NCI-H1694 treated with DMSO at 0.1 percent for 48 hours (cell line): ENCODE data around the gene NFATC2.
"Not testable (repeated sequence)": the region's sequence is repeated elsewhere in the genome, so short reads cannot be mapped to it uniquely, and the experiment has no call there.

Source experiments
- DNase-seq: peaks from one replicate; lab custom pipeline; 2025; lab: John Stamatoyannopoulos, UW

NFATC2 gene

DNA sequence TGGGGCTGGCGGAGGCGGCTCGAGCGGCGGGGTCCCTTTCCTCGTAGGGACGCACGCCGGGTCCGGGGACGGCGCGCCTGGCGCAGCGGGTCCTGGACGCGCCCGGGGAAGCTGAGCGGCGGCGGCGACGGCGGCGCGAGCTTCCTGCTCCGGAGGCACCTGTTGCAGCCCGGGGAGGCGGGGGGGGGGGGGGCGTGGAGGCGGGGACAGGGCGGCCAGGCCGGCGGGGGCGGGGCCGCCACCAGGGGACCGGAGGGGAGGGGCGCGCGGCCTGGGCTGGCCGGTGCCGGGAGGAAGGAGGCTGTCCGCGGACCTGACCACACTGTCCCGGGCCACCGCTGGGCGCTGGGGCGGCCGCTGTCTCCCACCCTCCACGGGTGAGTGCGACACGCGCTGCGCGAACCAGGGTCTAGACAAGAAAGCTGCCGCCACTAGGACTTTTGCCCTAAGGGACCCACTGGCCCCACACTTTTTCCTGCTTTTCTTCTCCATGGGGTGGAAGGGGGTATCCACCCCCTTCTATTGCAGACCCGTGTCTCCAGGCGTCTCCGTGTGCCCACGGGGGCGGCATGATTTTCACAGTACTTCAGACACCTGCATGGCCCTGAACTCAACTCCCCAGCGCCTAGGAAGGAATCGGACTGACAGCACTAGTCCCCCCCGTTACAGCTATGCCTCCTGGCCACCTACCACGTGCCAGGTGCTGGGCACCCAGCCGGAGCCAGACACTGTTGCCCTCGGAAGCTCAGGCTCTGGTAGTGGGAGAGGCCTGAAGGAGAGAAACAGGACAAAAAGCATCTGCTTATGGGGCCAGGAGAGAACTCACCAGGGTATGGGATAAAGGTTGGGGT lies at the start of gene NFATC2:
NFATC2 (minus strand) TSS at position 149 of the 851 bp plus-strand sequence. CDS start 220 bp downstream, outside the sequence.
- DNase-seq, result no peak

DNA sequence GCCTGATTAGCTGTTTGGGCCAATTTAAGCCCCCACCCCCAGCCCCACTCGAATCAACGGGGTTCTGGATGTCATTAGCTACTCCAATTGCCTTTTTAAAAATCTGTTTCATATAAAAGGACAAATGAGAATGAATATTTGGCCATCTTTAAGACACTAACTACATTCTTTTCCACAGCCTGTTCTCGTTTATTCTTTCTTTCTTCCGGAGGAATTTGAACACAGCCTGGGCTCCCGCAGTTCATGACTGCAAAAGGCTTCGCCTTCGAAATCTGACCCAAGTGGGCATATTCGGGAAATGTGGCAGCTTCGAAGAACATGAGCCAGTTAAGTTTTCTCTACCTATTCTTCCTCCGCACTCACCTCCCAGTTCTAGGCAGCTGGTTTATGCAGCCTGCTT lies 49.4 kb upstream of the NFATC2 start:
- DNase-seq, result no peak

DNA sequence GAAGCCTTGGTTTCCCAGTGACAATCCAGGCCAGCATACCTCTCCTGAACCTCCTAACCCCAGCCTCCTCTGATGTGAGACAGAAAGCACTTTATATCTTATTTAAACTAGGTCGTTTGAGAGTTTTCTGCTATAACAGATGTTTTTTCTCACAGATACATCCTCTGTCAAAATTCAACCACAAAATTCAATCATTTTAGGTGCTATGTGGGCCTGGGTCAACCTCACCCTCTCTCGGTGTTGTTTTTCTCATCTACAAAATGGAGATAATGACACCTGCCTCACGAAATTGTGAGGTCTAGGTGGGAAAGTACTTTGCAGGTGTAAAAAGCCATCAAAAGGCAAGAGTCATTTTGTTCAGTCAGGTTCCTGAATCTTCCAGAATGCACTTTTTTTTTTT lies 46.2 kb upstream of the NFATC2 start:
- DNase-seq, result no peak

DNA sequence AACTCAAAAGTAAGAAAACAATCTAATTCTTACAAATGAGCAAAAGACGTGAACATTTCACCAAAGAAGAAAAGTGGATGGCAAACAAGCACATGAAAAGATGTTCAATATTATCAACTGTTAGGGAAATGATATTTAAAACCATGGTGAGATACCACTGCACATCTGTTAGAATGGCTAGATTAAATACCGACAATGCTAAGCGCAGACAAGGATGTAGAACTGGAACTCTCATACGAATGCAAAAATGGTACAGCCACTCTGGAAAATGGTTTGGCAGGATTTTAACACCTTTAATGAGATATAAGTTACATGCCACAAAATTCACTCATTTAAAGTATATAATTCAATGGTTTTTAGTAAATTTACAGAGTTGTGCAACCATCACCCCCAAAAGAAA lies 44.6 kb upstream of the NFATC2 start:
- DNase-seq, result no peak

DNA sequence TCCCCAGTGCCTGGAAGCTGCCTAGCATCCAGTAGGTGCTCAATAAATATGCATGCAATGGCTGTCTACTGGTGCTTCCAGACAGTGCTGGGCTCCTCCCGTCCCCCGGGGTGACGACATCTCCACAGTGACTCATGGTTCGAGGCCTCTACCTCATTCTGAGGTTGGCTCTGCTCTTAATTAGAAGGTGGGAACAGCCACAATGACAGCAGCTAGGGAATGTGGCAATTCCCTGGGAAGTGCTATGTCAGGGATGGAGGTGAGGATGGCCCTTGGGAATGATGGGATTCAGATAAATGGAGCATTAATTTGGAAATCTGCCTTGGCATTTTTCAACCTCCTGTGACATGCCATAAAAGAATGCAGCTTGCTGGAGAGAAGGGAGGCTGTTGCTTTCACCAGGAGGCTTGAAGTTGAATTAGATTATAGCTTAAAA lies 43.5 kb upstream of the NFATC2 start:
- no peak for DNase-seq

DNA sequence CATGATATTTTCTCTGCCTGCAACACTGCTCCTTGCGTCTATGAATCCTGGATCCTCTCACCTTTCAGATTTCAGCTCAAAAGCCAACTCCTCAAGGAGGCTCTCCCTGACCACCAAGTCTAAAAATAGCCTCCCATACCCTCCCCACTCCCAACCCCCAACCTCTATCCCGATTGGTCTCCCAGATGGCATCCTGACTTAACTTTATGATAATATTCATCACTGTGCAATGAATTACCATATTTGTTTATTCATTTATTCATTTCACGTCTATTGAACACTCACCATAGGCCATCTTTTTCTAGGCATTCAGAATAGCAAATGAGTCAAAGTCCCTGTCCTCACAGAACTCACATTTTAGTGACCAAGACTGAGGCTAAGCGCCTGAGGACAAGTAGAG lies 42.6 kb upstream of the NFATC2 start:
- DNase-seq, result no peak

DNA sequence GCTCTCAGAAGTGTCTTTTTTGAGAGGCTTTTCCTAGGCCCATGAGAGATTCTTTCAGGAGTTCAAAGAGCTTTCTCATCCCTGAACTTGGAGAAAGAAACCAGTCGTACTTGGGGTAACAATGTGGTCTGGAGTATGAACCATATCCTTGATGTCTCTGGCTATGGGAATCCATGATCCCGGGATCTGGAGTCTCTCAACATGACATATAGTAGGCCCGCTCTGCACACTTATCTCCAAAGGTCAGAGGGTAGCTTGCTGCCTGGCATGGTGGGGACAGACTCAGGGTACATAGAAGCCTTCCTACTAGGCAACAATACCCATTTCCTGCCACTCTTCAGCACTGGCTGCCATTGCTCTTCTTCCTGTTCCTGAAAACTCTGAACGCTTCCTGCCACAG lies 42.2 kb upstream of the NFATC2 start:
- DNase-seq, result no peak

DNA sequence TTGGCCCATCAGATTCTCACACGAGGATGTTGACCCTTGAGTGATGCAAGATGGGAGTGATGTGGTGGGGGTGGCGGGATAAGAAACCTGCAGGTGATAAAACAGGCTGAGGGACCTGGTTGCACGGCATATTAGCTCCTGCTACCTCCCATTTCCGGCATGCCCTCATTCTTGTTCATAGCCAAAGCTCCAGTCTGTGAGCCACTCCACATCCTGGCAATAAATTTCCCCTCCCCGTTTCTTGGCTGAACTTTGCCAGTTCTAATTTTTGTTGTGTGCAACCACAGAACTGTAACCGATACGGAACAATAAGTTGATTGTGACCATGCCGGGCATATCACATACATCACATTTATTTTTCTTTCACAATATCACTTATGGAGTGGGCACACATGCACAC lies 41.6 kb upstream of the NFATC2 start:
- DNase-seq, result no peak

DNA sequence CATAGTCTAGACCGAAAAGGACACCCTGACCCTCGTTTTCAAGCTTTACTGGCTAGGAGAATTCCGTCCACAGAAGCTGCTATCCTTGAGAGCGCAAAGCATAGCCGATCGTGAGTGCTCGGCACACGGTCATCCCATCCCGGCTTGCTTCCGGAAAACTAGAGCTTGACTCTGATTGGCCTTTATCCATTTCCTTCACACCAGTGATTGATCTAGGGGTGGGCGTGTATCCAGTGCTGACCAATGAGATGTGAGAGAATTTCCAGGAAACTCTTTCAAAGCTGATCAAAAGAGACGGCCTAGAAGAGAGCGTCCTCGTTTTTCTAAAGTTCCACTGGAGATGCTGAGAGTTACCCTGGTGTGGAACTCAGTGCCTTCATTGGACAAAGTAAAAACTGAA lies 41.0 kb upstream of the NFATC2 start:
- no peak for DNase-seq

DNA sequence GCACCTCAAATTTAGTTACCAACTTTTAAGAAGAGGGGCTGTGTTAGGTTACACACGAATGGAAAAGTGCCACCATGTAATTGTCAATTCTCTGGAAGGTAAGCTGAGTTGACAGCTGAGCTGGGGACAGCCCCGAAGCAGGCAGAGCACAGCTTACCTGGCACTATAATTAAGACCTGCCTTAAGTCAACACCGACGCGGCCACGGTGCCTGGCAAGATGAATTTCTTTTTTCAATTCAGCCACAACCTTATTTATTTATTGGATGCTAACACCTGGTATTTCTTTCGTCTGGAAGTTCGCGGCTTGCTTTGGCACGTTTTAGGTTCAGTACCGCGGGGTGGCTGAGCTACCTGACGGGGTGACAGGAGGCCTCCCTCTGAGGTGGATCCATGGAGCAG lies 40.6 kb upstream of the NFATC2 start:
- DNase-seq, result no peak

DNA sequence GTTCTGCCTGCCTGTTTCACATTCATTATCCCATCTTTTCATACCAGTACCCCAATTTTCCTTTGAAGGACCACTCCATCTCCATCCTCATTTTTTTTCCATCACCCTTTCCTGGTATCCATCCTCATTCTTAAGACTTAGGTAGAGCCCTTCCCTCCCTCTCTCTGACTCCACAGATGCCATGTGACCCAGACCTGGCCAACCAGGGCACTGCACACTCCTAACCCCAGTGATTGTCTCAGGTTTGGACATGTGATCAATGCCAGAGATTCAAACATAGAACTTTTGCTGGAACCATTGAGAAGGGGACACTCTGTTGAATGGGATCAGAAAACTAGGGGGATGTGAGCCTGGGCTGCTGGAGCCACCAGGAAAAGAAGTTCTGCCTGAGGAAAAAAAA lies 39.1 kb upstream of the NFATC2 start:
- no peak for DNase-seq

DNA sequence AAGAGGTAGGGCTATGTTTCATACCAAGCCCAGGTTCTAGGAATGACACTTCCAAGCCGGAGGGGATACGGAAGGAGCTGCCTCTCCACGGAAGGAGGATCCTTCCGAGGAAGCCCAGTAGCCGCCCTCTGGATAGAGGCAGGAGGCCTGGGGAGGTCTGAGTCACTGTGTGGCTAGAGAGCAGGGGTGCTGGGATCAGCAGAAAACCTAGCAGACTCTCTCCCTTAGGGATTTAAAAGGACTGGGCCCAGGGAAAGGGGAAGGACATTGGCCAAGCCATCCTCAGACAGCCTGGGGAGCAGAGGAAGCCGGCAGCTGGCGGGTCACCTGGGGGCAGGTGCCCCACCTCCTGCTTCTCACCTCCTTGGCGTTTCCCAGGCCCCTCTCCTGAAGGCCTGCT lies 36.6 kb upstream of the NFATC2 start:
- DNase-seq, result no peak

DNA sequence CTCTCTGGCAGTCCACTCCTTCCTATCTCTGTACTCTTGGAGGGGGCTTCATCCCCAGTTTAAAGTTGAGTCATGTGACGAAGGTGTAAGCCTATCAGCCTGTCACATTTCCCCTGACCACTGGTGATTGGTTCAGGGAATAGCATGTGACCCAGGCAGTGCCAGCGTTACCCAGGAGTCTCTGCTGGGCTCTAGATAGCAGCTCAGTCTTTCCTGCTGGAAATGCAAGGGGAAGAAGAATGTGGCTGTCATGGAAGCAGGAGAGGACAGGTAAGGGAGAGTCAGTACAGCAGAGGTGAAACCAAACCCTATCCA lies 35.6 kb upstream of the NFATC2 start:
- no peak for DNase-seq

DNA sequence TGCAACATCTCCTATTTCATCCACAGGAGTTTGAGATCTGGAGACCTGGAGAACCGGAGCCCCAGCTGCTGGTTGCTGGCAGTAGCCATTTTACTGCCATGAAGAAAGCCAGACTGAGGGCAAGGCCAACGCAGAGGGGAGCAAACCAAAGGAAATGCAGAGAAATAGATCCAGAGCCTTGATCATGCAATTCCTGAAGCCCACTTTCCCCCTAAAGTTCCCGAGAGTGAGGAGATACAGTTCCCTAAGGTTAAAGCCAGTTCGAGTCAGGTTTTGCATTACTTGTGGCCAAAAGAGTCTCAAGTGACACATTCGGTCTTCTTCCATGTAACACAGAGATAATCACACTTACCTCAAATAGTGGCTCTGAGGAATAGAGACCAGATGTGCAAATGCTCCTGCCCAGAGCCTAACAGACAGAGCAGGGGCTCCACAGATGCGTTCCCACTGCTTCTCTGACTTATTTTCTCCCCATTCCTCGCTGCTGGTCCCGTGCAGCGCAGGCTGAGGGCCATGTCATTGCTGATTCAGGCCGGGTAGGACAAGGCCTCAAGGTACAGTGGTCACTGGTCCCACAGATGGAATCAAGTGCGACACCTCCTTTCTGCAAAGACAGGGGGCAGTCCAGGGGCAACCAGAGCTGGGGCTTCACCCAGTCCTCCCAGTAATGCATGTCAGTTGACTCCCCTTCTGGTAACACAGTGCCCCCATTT lies 35.1 kb upstream of the NFATC2 start:
- DNase-seq, result no peak

DNA sequence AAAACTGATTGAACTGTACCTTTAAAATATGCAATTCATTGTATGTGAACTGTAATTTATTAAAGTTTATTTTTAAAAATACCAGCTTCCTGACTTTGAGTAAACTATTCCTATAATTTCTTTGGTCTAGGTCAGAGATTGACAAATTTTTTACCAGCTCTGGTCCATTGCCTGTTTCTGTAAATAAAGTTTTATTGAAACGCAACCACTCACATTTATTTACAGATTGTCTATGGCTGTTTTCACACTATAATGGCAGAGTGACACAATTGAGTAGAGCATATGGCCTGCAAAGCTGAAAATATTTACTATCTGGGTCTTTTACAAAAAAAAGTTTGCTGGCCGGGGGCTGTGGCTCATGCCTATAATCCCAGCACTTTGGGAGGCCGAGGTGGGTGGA lies 33.0 kb upstream of the NFATC2 start:
- no peak for DNase-seq

DNA sequence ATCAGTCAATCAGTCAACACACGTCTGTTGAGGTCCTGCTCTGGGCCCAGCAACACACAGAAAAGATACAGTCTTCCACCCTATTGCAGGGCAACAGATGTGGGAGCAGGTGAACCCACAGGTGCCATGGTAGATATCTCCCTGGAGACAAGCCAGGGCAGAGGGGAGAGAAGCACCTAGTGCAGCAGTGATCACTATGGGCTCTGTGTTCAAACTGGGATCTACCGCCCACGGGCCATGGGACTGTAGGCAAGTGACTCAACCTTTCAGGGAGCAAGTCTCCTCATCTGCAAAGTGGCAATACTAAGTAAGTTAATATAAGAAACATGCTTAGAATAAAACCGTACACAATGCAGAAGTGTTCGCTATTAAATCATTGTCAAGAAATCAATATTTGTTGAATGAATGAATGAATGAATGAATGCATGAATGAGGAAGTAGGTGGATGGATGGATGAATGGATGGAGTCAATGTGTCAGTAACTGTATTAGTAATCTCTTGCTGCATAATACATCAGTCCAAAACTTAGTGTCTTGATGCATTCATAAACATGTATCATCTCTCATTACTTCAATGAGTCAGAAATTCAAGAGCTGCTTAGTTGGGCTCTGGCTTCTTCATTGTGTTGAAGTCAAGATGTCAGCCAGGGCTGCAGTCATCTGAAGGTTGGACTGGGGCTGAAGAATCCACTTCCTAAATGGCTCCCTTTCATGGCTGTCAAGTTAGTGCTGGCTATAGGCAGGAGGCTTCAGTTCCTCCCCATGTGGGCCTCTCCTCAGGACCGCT lies 31.9 kb upstream of the NFATC2 start:
- DNase-seq, result no peak

DNA sequence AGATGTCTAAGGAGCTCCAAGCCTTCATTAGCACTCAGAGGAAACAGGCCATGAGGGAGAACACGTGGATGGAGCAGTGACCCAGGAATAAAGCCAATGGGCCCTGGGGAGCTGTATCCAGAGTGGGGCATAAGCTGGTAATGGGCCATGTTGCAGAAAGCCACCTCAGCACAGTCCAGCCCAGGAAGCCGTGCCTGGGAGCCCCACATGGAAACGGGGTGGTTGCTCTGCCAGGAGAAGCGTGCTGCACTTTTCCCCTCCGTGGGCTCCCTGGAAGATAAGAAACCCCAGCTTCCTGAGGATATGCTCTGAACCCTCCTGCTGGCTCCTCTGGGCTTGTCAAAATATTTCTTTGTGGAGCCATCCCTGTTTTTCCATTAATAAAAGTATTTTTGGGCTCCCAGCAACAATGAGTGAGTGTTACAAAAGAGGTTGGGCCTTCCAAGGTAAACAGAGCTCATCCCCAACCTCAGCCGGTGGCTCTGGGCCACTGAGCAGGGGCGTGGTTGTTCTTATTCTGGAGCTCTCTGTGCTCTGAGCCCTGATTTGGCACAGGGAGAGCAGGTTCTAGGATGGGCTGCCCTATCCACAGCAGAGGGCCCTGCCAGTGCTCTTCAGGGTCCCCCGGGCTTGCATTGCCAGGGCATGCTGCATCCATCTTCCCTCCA lies 31.2 kb upstream of the NFATC2 start:
- no peak for DNase-seq

DNA sequence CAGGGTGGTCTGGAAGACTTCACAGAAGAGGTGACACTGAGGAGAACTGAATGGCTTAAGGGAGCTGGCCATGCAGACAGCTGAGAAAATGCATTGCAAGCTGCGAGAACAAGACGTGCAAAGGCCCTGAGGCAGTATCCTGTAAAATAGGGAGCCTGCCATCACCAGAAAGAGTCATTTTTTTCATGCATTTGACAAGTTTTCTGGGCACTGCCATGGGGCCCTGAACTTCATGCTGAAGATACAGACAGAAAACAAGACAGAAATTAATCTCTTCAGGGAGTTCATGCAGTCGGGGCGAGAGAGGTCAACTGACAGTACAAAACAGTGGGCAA lies 28.9 kb upstream of the NFATC2 start:
- no peak for DNase-seq

DNA sequence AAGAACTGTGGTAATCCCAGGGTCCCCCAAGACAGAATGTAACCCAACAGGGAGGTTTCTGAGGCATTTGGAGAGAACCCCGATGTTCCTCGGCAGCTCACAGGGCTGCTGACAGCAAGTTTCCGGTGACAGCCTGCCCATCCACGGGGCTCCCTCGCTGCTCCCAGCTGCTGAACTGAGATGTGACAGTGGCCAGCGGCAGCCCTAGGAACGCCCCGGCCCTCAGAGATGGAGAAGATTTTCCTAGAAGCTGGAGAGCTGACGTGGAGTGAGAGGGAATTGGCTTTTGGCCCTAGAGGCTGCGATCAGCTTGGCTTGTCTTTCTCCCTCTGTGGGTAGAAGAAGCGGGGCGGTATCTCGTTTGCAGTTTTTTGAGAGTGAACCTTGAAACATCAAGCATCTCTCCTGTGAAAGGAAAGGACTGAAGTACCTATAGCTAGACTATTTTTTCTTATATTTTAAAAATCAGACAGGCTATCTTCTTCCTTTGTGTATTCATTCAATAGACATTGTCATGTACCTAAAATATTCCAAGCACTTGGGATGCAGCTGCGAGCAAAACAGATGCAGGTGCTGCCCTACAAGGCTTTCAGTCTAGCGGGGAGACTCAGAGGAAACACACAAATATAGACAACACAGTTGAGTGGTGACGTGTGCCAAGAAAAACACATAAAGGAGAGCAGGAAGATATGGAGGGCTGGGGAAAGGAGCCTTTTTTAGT lies 28.4 kb upstream of the NFATC2 start:
- DNase-seq, result no peak

DNA sequence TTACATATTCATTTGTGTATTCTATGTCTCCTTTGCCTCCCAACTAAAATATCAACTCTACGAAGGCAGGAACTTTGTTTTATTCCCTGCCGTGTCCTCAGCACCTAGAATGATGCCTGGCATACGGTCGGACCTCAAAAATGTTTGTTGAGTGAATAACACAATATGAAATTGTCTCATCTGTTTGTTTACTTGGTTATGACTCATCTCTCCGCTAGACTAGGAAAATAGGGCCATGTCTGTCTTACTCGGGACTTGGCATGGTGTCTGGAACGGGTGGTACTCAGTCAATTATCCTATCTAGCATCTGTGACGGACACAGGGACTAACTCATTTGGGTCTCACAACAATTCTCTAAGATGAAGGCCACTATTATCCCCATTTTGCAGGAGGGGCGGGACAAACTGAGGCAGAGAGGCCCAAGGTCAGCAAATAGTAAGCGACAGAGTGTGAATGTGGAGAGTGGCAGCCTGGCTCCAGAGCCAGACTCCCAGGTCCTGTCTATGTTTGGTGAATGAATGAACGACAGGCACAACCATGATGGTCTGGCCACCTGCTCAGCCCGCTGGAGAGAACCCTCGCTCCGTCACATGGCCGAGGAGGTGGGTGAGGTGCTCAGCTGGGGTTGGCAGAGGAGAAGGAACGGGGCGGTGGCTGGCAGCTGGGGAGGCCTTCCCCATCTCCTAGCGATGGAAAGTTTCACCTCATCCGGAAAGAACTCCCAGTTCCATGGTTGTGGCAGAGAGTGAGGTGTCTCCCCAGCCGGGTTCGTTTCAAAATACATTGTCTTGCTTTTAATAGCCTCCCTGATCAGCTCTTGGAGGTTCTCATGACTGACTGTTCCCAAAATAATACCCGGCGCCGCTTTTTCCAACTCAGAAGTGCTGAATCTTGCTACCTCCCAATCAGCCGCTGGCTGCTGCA lies 27.6 kb upstream of the NFATC2 start:
- DNase-seq, result no peak

DNA sequence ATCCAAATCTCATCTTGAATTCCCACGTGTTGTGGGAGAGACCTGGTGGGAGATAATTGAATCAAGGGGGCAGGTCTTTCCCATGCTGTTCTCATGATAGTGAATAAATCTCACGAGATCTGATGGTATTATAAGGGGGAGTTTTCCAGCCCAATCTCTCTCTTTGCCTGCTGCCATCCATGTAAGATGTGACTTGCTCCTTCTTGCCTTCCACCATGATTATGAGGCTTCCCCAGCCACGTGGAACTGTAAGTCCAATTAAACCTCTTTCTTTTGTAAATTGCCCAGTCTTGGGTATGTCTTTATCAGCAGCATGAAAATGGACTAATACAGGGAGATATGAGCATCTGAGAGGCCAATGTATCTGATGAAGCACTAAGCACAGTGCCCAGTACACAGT lies 26.0 kb upstream of the NFATC2 start:
- DNase-seq, result not testable (repeated sequence)
